ENCODE data around the gene PITX1.

Gene PITX1

GRCh38 chr5:135029477-135030122 is 4.4 kb downstream of the PITX1 start:
- DNase-seq (ENCODE audit: low read depth), result no peak

- DNase-seq (ENCODE audit: low read depth), result no peak
Measured at GRCh38 chr5:135028791-135029476, 5.1 kb downstream of the PITX1 start.

- DNase-seq (ENCODE audit: low read depth), result no peak
Measured at GRCh38 chr5:135027697-135028615, 6.1 kb downstream of the PITX1 start.

- DNase-seq (ENCODE audit: low read depth), result no peak
Measured at GRCh38 chr5:135027266-135027696, 6.7 kb downstream of the PITX1 start.

GRCh38 chr5:135026645-135027265 is 7.3 kb downstream of the PITX1 start:
- DNase-seq (ENCODE audit: low read depth), result no peak

- no peak for DNase-seq (ENCODE audit: low read depth)
Measured at GRCh38 chr5:135025730-135026644, 8.0 kb downstream of the PITX1 start.

GRCh38 chr5:135024956-135025729 is 8.9 kb downstream of the PITX1 start:
- DNase-seq (ENCODE audit: low read depth), result no peak

GRCh38 chr5:135020111-135020895 is 13.7 kb downstream of the PITX1 start:
- no peak for DNase-seq (ENCODE audit: low read depth)

- DNase-seq (ENCODE audit: low read depth), result no peak
Measured at GRCh38 chr5:135019314-135019713, 14.7 kb downstream of the PITX1 start.

- DNase-seq (ENCODE audit: low read depth), result no peak
Measured at GRCh38 chr5:135018457-135018856, 15.6 kb downstream of the PITX1 start.

GRCh38 chr5:135016861-135017290 is 17.2 kb downstream of the PITX1 start:
- DNase-seq (ENCODE audit: low read depth), result no peak

GRCh38 chr5:135015942-135016341 is 18.1 kb downstream of the PITX1 start:
- no peak for DNase-seq (ENCODE audit: low read depth)

- DNase-seq (ENCODE audit: low read depth), result no peak
Measured at GRCh38 chr5:135013947-135014570, 20.0 kb downstream of the PITX1 start.

- DNase-seq (ENCODE audit: low read depth), result no peak
Measured at GRCh38 chr5:135013445-135013844, 20.6 kb downstream of the PITX1 start.

- DNase-seq (ENCODE audit: low read depth), result no peak
Measured at GRCh38 chr5:135012951-135013391, 21.1 kb downstream of the PITX1 start.

- no peak for DNase-seq (ENCODE audit: low read depth)
Measured at GRCh38 chr5:135012033-135012588, 21.9 kb downstream of the PITX1 start.

GRCh38 chr5:135011355-135012032 is 22.5 kb downstream of the PITX1 start:
- DNase-seq (ENCODE audit: low read depth), result no peak
